ENCODE data around the gene NLK.
A peak's percentile ranks its signal among the peaks of the same experiment; 100 is the strongest.

NLK gene

DNA sequence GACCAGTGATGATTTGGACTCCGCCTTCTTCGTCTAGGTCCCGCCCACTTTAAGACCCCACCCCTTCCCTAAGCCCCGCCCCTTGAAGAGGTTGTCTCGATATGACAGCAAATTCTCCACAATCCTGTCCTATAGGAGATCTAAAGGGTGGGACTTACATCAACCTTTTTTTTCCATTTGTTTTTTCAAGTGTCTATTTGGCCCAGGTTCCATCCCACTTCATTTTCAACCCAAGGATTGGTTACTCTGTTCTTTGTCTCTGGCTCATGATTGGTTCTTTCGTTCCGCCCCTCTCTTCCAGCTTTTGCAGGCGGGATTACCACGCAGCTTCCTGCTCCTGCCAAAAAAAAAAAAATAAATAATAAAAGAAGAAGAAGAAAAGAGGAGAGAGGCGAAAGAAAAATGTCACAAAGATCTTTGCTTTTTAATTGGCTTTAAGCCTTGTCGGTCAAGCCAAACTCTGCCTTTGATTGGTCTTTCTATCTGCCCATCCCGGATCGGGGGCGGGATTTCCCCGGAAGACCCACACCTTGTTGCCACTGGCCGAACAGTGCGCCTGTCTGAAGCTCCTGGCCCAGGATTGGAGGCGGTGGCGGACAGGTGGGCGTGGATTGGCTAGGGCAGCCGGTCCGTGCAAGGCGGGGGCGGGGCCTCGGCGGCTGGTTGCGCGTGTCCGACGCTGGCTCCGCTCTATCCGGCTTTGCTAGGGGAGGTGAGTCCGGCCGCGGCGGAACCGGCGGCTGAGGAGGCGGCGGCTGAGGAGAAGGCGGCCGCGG lies 1.2 kb upstream of the NLK start:
- DNase-seq: peak; percentile 100

DNA sequence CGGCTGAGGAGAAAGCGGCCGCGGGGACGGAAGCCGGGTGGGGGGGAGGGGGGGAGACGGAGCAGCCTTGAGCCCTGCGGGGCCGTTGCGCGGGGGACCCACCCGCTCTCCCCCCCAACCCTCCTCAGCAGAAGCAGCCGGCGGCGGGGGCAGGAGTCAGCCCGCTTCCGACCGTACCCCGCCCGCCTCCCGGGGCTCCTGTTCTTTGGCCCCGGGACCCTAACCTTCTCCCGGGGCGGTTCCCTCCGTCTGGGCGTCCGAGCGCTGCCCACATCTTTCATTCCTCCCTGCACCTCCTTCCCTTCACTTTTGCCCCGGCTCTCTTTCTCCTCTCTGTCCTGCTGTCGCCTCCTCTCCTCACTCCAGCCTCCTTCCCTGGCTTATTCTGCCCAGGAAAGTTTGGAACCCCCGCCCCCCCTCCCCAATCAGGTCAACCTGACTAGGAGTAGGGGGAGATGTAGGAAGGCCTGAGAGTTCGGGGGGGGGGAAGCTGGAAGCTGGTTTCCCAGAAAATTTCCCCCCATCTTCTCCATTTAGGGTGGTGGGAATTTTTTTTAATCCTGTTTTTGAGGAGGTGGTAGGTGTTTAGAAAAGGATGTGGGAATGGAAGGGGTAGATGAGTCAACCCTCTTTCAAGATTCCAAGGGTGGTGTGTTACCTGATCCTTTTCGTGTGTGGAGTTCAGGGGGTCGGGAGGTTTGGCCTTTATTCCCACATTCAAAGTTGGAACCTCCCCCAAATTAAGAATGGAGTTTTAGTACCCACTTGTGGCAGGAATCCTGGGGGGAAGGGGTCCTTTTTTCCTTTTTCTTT lies 427 bp upstream of the NLK start:
- no peak for DNase-seq

DNA sequence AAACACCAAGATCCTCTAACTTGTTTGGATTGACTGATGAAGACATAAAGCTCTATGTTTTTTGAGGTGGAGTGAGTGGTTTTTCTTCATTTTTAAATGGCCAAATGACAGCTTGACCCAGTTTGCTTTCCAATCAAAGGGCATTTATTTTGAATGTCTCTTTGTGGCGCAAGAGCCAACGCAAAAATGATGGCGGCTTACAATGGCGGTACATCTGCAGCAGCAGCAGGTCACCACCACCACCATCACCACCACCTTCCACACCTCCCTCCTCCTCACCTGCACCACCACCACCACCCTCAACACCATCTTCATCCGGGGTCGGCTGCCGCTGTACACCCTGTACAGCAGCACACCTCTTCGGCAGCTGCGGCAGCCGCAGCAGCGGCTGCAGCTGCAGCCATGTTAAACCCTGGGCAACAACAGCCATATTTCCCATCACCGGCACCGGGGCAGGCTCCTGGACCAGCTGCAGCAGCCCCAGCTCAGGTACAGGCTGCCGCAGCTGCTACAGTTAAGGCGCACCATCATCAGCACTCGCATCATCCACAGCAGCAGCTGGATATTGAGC lies 329 bp downstream of the NLK start:
- DNase-seq: no peak

DNA sequence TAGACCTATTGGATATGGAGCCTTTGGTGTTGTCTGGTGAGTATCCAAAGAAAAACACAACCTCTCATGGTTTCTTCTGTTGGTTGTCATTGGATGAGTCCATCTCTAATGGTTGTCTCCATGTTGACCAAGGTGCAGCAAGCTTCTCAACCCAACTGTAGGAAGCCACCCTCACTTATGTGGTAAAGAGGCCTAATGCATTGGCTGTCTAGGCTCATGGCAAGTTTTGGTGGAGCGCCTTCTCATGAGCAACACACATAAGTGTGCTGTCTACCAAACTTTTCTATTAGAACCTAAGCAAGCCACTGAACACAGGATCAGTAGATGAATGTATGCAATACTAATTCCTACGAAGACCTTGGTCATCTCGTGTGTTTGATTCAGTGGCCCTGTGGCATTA lies 819 bp downstream of the NLK start:
- DNase-seq: no peak

DNA sequence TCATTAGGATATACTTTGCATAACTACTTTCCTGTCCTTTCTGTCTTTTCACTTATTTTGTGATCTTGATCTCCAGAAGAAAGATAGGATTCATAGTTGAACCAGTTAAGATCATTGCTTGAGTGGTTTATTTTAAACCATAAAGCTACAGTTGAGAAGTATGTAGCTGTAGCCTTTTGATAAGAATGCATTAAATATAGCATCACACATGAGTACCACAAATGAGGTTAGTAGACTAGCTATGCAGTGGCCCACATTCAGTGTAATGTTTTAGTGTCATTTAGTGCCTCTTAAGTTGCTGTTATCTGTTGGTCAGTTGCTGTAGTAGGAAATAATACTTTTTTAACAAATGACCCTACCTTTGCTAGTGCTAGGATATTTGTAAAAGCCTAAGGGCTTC lies 1.3 kb downstream of the NLK start:
- no peak for DNase-seq

DNA sequence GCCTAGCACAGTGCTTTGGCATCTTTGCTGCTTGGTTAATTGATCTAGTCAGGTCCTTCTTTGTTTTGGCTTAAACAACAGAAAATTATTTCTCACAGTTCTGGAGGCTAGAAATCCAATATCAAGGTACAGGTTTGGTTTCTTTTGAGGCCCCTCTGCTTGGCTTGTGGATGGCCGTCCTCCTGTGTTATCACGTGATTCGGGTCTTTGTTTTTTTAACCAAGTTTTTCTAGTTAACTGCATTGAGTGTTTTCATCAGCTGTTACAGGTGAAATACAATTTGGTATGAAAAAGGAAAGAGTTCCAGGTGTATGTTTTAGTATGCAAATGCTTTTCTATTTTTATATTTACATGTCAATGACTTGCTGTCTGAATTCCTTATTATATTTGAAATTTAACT lies 2.8 kb downstream of the NLK start:
- no peak for DNase-seq

DNA sequence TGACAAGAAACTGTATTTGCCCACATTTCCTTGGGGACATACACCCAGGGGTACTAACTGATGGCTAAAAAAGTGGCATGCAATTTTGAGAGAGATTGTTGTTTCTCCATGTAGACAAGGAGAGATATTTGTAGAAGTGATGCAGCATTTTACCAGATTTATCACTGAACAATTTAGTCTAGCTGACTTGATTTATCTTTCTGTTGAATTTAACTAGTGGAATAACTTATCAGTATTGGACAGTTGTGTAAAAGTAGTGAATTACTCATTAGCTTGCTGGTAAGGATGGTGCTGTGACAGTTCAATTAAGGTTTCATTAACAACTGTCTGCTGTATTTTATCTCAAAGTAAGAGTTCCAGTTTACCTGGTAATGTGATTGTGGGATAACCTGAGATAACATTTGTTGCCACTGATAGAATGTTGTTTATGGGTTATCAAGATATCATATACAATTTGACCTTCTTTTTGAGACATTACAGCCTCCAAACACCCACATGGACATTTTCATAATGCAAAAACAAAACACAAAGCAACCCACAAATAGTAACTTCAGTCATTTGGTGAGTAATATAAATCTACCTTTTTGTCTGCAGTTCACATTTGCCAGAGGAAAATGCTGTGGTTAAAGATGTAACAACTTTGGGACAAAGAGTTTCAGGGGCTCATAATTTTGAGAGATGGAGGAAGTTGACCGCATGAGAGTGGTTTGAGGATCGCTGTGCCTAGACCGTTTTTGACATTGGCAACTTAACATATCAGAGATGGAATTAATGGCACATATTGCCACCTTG lies 3.8 kb downstream of the NLK start:
- DNase-seq: no peak

DNA sequence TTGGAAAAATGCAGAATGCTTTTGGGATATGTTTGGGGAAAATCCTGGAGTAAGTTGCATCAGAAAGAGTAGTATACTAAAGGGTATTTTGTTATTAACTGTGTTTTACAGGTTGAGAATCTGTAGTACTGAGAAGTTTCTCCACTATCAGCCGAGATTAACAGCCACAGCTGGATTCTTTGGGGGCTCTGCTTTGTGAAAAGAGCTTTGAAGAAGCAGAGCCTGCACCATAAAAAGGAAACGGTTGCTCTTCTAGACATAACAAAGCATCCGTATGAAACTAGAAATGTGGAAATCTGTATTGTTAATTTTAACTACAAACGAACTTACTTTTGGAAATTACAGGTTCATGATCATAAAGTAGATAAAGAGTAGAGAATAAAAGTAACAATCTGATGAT lies 5.3 kb downstream of the NLK start:
- DNase-seq: no peak

DNA sequence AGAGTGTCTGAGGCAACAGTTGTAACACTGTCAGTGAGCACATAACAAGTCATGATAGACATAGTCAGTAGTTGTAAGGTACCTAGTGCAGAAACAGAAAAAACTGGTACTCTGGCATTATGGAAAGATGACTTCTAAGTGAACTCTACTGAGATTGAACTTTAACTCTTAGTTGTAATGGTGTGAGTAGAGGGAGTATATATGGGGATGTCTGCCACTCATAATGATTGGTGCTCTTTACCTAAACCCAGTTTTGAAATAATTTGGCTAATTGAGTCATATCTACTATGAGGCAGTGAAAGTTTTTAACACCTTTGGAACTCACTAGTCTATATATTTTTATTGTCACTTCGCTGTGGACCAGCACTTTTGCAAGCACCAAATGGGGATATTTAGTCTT lies 6.6 kb downstream of the NLK start:
- DNase-seq: no peak

DNA sequence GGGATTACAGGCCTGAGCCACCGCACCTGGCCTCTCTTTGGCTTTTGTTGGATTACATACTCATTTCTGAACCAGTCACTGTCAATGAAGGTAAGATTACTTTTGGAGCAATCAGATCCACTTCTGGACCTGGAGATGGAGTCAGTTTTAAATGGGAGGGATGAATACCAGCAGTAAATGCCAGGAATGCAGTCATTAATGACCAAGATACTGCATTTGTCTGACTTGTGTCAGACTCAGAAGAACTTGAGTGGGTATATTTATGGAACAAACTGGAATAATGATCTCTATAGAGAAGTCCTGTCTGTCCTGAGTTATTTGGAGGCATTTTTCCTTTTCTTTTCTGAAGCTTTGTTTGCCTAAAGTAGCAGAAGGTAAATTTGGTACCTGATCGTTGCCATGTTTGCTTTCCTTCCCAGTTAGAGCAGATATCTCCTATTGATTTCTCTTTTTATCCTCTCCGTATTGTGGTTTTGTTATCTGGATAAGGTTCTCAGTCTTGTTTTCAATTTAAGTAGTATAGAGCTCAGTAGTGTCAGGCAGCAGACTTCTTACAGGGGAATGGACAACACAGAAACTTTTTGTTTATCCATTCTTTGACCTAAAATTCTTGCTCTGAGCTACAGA lies 10.7 kb downstream of the NLK start:
- DNase-seq: no peak

DNA sequence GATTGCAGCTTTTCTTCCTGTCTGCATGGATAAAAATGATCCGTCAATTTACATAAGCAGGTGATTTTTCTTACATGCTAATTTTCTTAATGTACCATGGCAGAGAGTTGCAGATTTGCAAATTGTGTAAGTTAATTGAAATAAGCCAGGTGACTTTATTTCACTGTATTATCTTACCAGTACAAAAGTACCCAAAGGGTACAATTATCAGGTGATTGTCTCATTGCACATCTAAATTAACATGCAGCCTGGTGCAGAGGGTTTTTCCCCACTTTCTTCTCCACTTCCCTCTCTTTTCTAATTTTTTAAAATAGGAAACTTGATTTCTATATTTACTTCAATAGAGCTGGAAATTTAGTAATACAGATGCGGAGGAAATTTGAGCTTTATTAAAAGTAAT lies 11.2 kb downstream of the NLK start:
- DNase-seq: no peak

DNA sequence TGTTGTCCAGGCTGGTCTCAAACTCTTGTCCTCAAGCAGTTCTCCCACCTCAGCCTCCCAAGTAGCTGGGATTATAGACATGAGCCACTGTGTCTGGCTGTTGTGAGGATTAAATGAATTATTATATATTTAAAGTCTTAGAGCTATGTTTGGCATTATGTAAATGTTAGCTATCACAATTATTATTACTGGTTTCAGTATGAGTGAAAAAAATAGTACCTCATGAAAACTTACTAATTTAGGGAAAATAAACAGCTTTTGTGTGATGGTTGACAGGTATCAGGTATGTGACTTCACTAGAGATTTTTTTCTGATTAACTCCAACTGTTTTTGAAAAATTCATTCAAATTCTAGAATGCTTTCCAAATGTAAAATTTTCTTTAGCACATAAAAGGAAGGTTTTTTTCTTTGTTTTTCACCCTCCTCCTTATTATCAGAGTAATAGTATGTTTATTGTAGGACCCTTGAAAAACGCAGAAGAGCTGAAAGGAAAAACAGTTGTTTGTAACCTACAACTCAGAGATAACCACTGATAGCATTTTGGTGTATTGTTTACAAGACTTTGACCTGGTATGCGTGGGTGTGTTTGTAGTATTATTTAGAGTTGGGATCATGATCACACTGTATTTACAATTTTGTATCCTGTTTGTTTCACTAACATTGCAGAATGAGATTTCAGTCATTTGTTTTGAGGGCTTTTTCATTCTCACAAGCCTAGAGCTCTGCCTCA lies 13.2 kb downstream of the NLK start:
- DNase-seq: no peak

DNA sequence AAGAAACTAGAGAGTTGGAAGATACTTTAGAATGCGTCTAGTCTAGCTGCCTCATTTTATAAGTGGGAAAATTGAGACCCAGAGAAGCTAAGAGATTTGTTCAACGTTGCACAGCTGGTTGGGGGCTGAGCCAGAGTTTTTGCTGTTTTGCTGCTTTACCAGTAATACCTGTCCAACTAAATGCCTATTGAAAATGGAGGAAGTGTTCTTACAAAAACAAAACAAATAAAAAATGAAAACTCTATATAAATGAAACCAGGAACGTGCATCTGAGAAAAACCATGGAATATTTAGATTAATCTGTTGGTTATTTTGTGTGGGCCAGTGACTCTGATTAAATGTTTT lies 13.8 kb downstream of the NLK start:
- no peak for DNase-seq

DNA sequence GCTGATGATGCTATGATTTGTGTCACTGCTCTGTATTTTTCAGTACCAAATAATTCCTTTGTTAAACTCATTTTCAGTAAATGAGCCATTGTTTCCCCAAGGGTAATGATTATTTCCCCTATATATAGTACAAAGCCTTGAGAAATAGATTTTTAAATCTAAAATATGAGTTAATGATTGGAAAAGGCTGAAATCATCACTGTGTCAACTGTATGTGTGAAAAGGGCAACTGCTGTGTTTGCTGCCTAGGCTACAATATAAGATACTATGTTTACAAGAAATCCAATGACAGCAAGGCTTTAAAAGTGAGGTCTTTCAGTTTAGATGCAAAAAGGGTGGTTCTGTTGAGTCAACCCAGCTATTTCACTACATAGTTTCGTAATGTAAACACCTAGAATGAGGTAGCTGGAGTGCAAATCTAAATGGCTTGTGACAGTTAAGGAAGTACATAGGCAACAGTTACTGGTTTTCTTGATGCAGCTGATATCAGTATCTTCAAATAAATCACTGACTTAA lies 15.3 kb downstream of the NLK start:
- DNase-seq: peak; percentile 16

DNA sequence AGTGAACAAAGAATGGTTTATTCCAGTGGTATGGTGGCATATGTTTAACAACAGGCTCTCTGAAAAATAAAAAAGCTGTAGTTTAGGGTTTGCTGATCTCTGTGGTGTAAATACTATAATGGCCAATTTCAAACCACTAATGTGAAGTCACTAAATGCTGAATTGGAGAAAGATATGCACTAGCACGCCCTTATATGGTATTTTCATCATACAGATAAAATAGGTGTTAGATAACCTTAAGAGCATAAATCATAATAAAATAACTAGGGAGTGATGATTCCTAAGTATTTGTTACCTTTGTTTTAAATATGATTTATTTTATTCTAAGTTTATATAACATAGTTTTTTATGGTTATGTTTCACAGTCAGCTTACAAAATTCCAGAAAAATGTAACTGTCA lies 17.2 kb downstream of the NLK start:
- no peak for DNase-seq

DNA sequence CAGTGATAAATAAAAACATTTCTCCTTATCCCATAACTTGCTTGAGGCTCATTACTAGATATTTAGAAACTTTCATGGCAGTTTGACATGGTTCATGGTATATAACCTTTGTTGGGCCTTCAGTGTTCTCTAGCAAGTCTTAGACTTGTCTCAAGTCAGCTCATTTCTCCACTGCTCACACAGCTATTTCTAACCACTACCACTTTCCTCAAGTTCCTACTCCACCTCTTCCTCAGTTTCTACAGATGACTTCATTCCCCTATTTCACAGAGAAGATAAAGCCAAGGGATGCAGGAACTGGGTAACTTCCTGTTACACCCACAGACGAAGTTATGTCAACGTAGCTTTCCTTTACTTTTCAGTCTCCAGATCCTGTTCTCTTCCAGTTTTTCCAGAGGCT lies 23.2 kb downstream of the NLK start:
- DNase-seq: no peak

DNA sequence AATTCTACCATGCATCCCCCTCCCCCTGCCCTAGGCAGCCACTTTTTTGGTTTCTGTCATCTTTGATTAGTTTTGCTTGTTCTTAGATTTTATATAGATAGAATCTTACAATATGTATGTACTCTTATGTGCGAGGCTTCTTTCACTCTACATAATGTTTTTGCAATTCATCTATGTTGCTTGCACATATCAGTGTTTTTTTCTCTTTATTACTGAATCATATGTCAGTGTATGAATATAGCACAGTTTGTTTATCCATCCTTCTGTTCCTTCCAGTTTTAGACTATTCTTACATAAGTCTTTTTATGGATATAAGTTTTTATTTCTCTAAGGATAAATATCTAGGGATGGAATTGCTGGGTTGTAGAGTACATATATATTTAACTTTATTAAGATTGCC lies 26.6 kb downstream of the NLK start:
- DNase-seq: no peak

DNA sequence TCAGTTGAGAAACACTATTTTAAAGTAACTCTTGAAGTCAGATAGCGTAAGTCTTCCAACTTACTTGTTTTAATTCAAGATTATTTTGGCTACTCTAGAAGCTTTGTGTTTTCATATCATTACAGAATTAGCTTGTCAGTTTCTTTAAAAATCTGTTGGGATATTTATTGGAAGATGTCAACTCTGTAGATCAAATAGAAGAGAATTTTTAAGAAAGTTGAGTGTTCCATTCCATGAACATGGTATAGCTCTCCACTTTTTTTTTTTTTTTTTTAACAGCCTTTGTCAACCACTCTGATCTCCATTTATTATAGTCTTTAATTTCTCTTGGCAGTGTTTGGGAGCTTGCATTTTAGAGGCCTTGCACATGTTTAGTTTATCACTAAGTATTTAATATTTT lies 28.7 kb downstream of the NLK start:
- DNase-seq: no peak

DNA sequence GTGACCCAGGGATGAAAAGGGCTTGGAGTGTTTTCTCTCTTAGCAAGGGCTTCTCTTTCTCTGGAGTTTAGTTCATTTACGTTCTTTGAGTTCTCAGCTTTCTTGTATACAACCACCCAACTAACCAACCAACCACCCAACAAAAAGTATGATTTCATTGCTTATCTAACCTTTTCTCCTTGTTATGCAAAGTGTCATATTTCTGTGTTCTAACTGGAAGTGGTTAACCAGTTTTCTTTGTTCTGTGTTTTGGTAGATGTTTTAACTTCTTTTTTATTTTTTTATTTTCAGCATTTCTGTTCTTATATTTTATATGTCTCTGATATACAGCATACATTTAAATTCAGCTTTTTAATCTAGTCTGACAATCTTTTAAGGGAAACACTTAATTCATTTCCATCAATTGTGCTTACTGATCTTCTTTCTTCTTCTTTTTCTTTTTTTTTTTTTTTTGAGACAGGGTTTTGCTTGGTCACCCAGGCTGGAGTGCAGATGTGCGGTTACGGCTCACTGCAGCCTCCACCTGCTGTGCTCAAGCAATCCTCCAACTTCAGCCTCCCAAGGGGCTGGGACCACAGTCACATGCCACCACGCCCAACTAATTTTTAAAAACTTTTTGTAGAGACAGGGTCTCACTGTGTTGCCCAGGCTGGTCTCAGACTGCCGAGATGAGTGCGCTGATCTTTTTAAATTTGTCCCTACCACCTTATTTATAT lies 29.6 kb downstream of the NLK start:
- DNase-seq: peak; percentile 40

DNA sequence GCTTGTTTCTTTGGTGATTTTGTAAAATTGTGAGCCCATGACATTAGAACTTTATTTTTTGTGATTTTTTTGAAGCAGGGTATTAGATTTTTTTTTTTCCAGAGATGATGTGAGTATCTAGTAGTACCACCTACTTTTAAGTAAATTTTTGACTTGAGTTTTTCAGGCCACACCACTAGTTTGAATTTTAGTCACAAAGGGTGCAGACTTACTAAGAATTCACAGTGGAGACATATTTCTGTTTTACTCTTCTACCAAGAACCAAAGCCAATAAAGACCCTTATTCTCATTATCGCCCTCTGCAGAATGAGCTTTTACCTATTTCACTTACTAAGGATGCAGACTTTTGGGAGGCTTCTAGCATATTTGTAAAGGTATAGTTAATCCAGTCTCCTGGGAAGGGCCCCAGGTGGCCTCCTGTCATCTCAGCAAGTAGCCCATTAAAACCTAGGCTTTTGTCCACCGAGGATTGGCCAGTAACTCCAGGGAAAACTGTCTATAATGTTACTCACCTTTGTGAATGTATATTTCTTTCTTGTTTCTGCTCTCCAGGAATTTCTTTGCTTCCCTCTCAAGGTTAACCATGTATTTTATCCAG lies 30.6 kb downstream of the NLK start:
- no peak for DNase-seq

DNA sequence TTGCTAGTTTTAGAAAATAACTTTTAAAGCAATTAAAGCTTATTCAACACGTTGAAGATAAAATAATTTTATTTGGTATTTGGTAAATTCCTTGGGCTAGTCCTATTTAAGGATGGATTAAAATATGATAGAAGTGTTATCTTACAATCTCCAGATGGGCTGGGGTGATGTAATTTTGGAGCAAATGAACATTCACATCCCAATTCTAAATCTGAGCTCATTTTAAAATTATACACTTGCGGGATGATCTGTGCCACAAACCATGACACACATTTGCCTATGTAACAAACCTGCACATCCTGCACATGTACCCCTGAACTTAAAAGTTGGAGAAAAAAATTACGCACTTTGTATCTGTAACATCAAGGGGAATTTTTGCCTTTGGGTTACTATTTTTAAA lies 31.5 kb downstream of the NLK start:
- no peak for DNase-seq

Data from CD4-positive, alpha-beta T cell treated with Interleukin-17A for 1 hour (primary cell).